Fibroblast of mammary gland (primary cell): ENCODE data around the gene CCDC30.

Experiments used
- DNase-seq: peaks from one replicate; pipeline ENCODE4 v3.0.0-alpha.2; 2010; ENCODE audit warnings: low read depth
- H3K4me3 ChIP-seq: 2 replicates; pipeline ENCODE4 v1.5.1; 2011; ENCODE audit warnings: low read depth, mild to moderate bottlenecking, low read length, moderate library complexity; ENCODE audit not compliant: control insufficient read depth
- TF ChIP-seq, protein P1 (sequence below): conservative IDR thresholded peaks from 2 replicates; pipeline ENCODE4 v1.5.1; 2011; ENCODE audit warnings: low read depth, low read length, inconsistent platforms; ENCODE audit not compliant: control insufficient read depth, insufficient read depth

The CCDC30 gene

DNA sequence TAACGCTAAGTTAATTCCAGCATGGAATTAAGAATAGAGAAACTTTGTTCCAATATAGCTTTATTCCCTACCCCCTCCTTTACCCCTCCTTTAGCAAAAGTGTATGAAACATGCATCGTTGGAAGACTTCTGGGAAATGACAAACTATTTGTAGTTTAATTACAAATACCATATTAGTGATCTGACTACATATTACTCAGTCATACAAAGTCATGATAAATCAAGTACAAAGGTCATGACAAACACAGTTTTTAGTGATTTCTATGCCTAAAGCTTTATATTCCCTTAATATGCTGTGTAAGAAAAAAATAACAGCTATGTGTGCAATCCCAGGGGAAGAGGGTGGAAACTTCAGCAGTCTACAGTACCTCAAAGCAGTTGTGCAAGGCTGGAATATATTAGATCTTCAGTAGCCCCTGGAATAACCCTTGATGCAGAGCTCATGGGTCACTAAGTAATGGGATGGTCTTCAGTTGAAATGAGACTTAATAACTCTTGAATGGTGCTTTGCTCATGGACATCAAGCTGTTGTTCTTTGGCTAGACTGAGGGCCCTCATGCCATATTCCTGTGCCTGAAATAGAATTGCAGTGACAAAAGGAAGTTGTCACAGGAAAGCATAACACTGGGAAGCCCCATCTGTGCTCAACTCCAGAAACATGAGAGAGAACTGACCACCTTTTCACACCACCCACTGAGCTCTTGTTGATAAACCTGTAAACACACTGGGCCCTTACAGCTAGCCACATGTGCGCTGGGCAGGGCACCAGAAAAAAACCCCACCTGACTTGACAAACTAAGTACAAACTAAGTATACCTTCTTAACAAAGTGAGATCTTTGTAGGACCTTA, 32.6 kb upstream of the CCDC30 start:
- H3K4me3 ChIP-seq: no peak overlapping the region
- TF ChIP-seq, protein P1, sequence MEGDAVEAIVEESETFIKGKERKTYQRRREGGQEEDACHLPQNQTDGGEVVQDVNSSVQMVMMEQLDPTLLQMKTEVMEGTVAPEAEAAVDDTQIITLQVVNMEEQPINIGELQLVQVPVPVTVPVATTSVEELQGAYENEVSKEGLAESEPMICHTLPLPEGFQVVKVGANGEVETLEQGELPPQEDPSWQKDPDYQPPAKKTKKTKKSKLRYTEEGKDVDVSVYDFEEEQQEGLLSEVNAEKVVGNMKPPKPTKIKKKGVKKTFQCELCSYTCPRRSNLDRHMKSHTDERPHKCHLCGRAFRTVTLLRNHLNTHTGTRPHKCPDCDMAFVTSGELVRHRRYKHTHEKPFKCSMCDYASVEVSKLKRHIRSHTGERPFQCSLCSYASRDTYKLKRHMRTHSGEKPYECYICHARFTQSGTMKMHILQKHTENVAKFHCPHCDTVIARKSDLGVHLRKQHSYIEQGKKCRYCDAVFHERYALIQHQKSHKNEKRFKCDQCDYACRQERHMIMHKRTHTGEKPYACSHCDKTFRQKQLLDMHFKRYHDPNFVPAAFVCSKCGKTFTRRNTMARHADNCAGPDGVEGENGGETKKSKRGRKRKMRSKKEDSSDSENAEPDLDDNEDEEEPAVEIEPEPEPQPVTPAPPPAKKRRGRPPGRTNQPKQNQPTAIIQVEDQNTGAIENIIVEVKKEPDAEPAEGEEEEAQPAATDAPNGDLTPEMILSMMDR: no peak
- DNase-seq: peak; percentile 71

DNA sequence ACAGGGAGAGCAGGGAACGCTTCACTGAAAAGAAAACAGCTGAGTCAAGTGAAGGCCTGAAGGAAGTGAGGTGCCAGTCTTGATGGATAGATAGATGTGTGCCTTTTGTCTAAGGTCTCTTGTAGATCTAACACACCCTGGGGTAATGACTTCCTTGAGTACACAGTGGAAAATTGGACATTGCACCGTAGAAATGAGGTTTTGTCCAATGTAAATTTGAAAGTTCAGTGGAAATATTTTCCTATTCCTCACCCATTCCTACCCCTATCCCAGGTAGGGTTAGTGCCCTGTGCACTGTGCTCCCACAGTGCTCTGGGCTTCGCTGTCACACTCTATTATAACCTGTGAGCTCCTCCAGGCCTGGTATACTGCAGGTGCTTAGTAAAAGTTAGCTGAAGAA, 31.6 kb upstream of the CCDC30 start:
- no peak for DNase-seq
- H3K4me3 ChIP-seq: no peak overlapping the region
- TF ChIP-seq, protein P1: no peak

DNA sequence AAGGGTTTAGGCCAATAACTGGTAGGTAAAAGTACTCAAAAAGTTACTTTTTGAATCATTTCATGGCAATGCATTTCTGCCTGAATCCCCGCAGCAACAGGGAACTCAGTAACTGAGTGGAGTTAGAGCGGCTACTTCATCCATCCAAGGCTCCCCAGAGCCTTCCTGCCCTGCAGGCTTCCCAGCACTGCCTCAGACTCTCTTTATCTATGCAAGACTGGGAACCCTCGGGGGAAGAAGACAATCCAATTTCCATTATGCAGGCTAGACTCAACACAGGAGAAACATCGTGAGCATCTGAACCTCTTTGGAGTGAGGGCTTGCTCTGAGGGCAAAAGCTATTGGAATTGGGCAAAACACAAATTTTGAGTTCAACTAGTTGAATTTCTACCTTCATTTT, 30.4 kb upstream of the CCDC30 start:
- H3K4me3 ChIP-seq: no peak overlapping the region

DNA sequence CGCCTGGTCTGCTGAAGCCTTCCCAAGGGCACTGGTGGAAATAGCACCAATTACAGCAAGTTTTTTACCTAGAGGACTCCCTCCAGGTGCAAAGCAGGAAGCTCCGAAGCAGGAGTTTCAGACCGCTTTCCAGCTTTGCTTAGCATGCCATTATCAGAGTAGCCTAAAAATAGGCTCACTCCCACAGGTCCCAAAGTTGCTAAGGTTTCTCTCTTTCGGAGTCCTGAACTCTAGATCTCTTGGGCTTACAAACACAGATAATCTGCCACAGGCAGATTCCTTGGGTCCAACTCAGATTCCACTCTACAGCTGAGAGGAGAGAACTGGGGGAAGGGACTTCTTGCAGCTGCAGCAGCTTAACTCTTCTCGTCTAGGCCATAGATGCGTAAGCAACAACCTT, 29.7 kb upstream of the CCDC30 start:
- TF ChIP-seq, protein P1: no peak
- H3K4me3 ChIP-seq: no peak overlapping the region
- no peak for DNase-seq

More for the DNA sequence above, 30.4 kb upstream of the CCDC30 start:
- no peak for DNase-seq
- TF ChIP-seq, protein P1: no peak

DNA sequence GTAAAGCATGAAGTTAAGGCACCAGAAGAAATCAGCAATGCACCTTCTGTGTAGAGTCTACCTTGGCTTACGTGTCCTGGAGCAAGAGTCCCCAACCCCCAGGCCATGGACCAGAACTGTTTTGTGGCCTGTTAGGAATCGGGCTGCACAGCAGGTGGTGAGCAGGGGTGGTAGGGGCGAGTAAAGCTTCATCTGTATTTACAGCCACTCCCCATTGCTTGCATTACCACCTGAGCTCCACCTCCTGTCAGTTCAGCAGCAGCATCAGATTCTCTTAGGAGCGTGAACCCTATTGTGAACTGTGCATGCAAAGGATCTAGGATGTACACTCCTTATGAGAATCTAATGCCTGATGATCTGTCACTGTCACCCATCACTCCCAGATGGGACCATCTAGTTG, 28.7 kb upstream of the CCDC30 start:
- H3K4me3 ChIP-seq: no peak overlapping the region
- TF ChIP-seq, protein P1: no peak
- DNase-seq: no peak

DNA sequence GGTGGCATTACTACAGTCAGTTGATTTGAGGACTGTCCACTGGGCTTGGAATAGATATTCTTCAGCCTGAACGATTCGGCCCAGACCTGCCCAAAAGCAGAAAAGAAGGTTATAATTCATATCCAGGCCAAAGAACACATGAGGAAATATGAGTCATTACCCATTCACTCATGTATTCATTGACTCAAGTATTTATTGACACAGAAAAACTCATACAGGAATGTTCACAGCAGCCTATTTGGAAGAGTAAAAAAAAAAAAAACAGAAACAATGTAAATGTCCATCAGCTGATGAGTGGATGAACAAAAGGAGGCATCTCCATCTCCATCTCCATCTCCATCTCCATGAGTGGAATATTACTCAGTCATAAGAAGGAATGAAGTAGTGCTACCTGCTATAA, 23.1 kb upstream of the CCDC30 start:
- no peak overlapping the region for H3K4me3 ChIP-seq
- peak; percentile 88 for DNase-seq
- TF ChIP-seq, protein P1: no peak
